ENCODE measurements around the gene AUTS2.

The AUTS2 gene

DNA sequence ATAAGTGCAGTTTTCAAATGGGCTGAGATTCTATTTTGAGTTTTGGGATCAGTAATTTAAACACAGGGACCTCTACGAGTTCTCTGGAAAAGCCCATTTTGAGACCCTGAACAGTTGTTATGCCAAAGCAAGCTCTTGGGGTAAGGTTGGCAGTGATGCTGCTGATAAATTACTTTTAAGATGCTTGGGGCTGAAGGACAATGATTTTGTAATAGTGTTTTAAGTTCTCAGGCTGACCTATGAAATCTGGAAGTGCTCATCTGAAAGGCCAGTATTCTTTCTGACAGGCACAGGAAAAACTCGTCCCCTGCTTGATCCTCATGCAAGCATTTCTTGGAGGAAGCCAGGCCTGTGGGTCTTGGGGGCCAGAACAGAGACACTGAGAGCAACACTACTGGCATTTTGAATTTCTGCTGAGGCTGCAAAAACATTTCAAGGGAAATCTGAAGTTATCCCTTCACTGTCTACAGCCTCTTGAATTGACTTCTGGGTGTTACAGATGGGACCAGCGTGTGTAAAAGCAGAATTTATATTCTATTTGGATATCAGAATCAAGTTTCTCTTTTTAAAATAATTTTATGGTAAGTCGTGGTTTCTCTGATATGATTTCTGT is 79.7 kb downstream of the AUTS2 start:
- Histone ChIP-seq H3K4me3 (ENCODE audit: low read depth, low read length) (no peak overlapping the region), H3K27me3 (ENCODE audit: insufficient read depth, low read depth, severe bottlenecking) (no peaks in the 10 kb centered on the region), H3K27ac (no peak overlapping the region), H3K9me3 (ENCODE audit: severe bottlenecking) (no peaks in the 10 kb centered on the region), H3K36me3 (no peaks in the 10 kb centered on the region)
- DNase-seq = no peak
- TF ChIP-seq, protein P1, sequence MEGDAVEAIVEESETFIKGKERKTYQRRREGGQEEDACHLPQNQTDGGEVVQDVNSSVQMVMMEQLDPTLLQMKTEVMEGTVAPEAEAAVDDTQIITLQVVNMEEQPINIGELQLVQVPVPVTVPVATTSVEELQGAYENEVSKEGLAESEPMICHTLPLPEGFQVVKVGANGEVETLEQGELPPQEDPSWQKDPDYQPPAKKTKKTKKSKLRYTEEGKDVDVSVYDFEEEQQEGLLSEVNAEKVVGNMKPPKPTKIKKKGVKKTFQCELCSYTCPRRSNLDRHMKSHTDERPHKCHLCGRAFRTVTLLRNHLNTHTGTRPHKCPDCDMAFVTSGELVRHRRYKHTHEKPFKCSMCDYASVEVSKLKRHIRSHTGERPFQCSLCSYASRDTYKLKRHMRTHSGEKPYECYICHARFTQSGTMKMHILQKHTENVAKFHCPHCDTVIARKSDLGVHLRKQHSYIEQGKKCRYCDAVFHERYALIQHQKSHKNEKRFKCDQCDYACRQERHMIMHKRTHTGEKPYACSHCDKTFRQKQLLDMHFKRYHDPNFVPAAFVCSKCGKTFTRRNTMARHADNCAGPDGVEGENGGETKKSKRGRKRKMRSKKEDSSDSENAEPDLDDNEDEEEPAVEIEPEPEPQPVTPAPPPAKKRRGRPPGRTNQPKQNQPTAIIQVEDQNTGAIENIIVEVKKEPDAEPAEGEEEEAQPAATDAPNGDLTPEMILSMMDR (IDR thresholded peaks at IDR 0.05; ENCODE audit: low read depth, low read length) = no peak

- TF ChIP-seq, protein P1 (IDR thresholded peaks at IDR 0.05; ENCODE audit: low read depth, low read length) = no peak
- Histone ChIP-seq H3K27ac (no peak overlapping the region), H3K4me3 (ENCODE audit: low read depth, low read length) (no peak overlapping the region), H3K36me3 (no peaks in the 10 kb centered on the region), H3K27me3 (ENCODE audit: insufficient read depth, low read depth, severe bottlenecking) (no peaks in the 10 kb centered on the region), H3K9me3 (ENCODE audit: severe bottlenecking) (no peaks in the 10 kb centered on the region)
- DNase-seq = no peak
These were observed 80.4 kb downstream of the AUTS2 start for GRCh38 chr7:69678494-69679187.

GRCh38 chr7:69681181-69681580 is 82.9 kb downstream of the AUTS2 start:
- no peak for DNase-seq
- Histone ChIP-seq H3K4me3 (ENCODE audit: low read depth, low read length) (no peak overlapping the region), H3K27ac (no peak overlapping the region), H3K9me3 (ENCODE audit: severe bottlenecking) (no peaks in the 10 kb centered on the region), H3K36me3 (no peaks in the 10 kb centered on the region), H3K27me3 (ENCODE audit: insufficient read depth, low read depth, severe bottlenecking) (no peaks in the 10 kb centered on the region)
- TF ChIP-seq, protein P1 (IDR thresholded peaks at IDR 0.05; ENCODE audit: low read depth, low read length) = no peak

GRCh38 chr7:69682518-69682917 is 84.2 kb downstream of the AUTS2 start:
- Histone ChIP-seq H3K27me3 (ENCODE audit: insufficient read depth, low read depth, severe bottlenecking) (no peaks in the 10 kb centered on the region), H3K36me3 (no peaks in the 10 kb centered on the region), H3K9me3 (ENCODE audit: severe bottlenecking) (no peaks in the 10 kb centered on the region), H3K4me3 (ENCODE audit: low read depth, low read length) (no peak overlapping the region), H3K27ac (no peak overlapping the region)
- DNase-seq = no peak
- TF ChIP-seq, protein P1 (IDR thresholded peaks at IDR 0.05; ENCODE audit: low read depth, low read length) = no peak

- Histone ChIP-seq H3K36me3 (no peaks in the 10 kb centered on the region), H3K27ac (no peak overlapping the region), H3K27me3 (ENCODE audit: insufficient read depth, low read depth, severe bottlenecking) (no peaks in the 10 kb centered on the region), H3K4me3 (ENCODE audit: low read depth, low read length) (no peak overlapping the region), H3K9me3 (ENCODE audit: severe bottlenecking) (no peaks in the 10 kb centered on the region)
- TF ChIP-seq, protein P1 (IDR thresholded peaks at IDR 0.05; ENCODE audit: low read depth, low read length) = no peak
- no peak for DNase-seq
These were observed 84.7 kb downstream of the AUTS2 start for GRCh38 chr7:69683002-69683401.
